GM21423 (cell line): ENCODE results near the gene ELF5.

ENCODE experiments used
- ATAC-seq: cut with Tn5 transposase; IDR thresholded peaks from one replicate; pipeline ENCODE4 v1.9.1; 2021; ENCODE audit warnings: mild to moderate bottlenecking, moderate library complexity; ENCODE audit not compliant: unreplicated experiment

Gene ELF5

DNA sequence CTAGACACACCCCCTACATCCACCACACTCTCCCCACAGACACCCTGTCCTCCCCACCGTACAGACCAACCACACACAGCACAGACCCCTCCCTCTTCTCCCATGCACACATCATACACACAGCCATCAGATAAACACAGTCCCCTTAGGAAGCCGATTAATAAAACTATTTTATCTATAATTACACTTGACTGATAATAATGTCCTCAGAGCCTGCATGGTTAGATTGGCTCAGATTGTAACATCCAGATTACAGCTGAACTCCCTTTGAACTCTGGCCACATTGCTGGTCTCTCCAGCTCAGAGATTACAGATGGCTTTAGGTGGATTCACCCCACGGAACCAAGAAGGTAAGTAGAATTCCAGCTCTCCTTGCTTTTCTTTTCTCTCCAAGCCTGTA, 9.5 kb upstream of the ELF5 start:
- ATAC-seq: no peak

DNA sequence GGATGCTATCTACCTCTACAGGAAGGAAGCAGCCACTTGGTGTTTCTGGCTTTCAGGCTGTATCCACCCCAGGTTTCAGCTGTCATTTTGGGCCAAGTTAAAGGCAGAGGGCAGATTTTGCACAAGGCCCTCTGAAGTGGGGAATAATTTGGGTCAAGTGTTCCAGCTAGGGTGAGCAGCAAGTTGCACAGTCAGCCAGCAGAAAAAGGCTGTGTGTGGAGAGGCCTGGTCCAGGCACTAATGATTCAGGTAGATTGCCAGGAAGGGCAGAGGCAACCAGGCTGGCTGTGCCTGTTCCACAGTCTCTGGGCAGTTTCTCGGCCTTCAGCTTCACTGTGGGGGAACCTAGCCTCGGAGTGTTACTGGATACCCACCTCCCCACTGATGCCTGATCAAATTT, 8.6 kb upstream of the ELF5 start:
- ATAC-seq: no peak

DNA sequence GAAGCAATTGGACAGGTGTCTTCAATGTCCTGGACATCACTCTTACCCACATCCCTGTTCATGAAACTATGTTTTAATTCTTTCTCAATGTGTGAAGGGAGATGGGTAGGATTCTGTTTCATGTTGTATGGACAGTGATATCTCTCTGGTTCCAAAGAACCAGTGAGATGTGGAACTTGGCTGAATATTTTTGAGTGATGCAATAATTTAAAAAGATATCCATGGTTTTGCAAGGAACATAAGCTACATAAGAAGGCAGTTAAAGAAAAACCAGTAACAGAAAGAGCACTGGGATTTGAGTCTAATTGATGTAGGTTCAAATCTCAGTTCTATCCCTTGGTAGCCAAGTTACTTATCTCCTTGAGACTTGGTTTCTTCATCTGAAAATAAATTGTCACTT, 7.7 kb upstream of the ELF5 start:
- no peak for ATAC-seq

DNA sequence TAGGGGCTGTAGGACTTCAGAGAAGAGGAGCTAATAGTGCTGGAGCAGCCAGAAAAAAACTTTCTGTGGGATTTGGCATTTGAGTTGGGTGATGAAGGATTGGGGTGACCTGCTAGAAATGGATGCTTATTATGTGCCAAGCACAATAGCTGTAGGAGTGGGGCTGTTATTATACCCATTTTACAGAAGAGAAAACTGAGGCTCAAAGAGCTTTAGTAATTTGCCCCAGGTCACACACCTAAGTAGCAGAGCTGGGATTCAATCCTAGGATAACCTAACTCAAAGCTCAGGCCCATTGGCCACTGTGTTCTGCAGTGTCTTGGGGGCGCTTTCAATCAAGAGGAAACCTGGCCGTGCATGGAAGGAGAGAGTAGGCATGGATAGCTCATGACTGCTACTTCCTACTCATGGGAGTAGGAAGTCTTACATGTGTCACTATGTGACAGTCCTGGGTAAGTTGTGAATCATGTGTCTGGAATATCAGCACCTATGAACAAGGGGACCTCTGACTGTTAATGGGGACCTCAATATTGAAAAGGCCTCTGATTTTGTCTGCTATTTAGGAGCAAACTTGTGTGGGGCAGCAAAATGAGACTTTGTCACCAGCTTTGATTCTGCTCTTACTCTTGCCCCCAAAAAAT, 6.1 kb upstream of the ELF5 start:
- no peak for ATAC-seq

DNA sequence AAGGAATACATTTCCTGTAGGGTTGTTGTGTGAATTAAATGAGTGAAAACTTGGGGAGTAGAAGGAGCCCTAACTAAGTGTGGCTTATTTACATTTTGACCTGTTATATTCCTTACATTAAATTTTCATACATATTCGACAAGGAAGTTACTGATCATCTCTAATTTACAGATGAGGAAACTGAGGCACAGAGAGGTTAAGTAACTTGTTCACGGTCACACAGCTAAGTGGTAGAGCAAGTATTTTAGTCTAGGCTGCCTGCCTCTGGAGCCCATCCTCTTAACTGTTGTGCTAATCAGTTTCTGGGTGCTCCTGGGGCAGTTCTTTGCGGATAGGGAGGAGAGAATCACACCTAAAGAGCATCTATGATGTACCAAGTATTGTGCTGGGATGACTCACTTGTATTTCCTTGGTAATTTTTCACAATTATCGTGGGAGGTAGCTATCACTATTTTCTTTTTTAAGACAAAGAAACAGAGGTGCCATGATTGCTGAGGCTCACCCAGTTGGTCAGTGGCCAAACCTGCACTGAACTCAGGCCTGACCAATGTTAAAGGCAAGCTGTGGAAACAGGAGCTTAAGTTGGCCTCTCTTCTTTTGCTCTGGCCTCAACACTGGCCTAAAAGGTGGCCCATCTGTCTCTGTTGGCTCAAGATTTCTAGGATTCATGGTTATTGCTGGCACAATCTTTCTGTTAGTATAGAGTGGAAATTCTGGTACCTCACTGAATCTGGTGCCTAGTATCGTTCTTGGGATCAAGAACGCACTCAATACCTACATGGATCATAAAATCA, 2.9 kb upstream of the ELF5 start:
- no peak for ATAC-seq

DNA sequence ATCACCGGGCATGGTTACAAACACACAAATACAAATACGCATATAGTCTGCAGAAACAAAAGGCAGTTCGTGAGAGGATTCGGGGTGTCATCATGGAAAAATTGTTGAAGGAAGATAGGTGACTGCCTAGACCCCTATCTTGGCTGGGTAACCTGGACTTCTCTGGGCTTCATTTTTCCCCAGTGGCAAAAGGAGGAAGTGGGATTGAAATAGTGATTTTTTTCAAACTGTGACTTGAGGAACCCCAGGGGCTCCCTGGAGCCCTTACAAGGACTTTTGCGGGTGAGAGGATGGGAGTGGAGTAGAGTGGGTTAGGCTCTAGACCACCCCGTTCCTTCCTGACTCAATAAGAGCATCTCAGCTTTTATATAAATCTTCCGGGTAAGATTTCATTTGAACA, 1.0 kb upstream of the ELF5 start:
- ATAC-seq: no peak

DNA sequence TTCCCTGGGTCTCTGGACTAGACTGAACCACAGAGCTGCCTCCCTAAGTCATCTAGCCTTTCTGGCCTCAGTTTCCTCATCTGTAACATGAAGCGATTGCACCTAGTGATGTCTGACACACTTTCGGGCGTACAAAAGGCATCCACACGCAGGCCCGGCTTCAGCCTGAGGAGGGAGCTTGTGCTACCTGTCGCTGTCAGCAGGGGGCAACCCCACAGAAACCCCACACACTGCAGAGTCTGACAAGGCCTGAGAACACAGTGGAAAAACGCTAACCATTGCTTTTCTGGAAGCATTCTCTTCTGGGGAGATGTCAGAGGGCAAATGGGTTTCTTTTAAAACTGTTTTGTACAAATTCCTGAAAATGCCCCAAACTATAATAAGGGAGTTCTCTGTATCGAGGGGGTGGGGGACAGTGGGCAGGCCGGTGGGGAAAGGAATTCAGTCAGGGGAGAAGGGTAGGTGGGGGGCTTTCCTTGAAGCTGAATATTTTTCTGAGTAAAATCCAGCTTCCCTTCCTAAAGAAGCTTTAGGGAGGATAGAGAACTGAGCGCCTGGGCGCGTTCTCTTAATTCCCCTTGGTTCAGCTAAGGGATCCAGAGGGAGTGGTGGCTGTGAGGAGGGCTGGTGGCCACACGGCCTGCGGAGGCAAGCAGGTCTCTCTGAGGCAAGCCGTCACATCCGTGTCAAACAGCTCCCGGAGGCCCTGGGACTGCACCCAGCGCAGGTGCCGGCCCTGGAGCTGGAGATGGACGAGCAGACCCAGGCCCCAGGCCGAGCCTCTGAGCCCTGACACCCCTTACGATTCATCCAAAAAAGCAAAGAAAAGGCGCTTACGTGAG, 533 bp downstream of the ELF5 start:
- ATAC-seq: no peak

DNA sequence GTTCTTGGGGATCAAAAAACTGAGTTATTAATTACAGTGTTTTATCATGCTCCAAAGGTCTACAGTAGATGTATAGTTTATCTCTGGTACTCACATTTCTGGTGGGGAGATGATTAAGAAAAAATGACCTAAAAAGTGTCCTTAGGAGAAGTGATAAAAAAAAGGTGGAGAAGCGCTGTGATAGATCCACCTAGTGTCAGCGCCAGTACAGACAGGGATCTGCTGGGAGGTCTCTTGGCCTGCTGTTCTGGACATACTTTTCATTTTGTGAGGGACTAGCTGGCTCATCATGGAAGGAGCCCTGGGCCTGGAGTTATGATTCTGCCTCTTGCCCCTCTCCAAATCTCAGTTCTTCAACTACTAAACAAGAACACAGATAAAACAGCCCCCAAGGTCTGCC, 2.9 kb downstream of the ELF5 start:
- ATAC-seq: no peak

DNA sequence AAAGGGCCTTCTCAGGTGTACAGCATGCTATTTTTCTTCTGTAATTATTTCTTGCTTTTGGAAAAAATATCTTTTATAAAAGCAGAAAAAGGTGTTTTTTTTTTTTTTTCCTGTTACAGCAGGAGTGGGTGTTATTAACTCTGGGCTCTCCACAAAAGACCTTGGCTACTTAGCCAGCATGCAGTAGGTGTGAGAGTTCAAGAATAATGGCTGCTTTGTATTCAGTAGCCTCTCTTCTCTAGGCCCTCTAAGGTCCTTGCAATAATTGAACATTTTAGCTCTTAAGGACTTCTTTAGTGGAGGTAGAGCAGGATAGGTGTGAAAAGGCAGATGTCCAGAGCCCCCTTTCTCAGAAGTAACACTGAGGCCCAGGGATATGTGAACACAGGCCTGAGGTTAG, 3.4 kb downstream of the ELF5 start:
- no peak for ATAC-seq

DNA sequence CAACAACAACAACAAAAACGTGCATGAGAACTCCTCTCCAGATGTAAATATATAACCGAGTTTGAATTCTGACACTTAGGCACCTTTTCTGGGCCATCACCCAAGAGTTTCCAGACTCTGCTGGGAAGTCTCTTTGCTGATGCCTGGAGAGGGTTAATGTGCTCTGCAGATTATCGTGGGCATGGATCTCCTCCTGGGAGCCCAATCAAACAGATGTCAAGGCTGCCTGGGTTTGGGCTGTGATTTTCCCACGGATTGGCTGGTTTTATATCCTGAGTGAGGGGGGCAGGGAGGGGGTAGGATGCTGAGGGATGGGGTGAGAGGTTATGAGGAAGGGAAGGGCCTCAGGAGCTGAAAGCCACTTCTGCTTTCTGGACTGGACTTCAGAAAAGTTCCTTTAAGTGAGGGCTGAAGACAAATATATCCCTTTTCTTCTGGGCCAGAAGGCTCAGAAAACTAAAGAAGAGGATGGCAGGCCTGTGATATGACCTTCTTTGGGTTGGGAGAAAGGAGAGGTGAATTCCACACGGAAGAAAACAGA, 4.2 kb downstream of the ELF5 start:
- no peak for ATAC-seq

DNA sequence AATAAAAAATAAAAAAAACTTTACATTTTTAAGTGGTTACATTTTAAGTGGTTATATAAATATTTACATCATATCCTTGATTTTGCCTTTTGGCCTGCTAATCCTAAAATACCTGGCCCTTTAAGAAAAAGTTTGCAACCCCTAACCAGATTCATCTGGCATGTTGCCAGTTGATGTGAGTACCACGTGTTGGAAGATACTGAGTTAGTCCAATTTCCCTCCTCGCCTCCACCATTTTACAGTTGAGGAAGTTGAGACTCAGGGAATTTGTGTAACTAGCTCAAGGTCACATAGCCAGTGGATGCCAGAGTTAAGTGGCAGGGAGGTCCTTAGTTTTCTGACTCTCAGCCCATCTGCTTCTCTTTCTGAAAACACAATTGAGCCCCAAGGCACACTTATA, 5.1 kb downstream of the ELF5 start:
- no peak for ATAC-seq

DNA sequence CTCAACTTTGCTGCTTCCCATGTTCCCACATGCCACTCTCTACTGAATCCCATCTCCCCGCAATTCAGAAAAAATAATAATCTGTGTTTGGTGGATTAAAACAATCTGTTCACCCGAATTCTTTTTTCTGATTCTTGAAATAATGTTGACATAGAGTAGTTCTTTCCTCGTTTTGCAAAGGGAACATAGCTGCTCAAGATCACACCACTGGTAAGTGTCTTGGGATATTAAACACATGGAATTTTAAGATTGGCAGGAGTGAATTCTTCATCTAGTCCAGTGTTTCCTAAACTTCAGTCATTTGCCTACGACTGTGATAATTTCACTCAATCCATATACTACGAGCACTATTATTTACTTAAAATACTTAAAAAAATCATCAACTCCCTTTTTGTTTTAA, 6.0 kb downstream of the ELF5 start:
- ATAC-seq: no peak

DNA sequence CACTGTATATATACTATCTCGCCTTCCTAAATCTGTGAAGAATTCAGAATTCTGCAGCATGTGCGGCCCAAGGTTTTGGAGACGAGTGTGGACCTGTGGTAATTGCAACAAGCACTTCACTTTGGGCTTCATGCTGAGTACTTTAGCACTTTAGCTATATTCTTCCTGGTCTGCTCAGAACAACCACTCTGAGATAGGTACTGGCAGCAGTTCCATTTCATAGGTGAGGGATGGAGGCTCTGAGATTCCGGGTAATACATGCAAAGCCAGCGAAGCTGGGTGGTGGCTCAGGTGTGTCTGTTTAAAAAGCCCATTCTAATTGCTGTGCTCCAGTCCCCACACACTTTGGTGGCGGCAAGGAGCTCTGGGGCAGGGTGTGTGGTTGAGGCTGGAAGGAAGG, 6.4 kb downstream of the ELF5 start:
- ATAC-seq: no peak

DNA sequence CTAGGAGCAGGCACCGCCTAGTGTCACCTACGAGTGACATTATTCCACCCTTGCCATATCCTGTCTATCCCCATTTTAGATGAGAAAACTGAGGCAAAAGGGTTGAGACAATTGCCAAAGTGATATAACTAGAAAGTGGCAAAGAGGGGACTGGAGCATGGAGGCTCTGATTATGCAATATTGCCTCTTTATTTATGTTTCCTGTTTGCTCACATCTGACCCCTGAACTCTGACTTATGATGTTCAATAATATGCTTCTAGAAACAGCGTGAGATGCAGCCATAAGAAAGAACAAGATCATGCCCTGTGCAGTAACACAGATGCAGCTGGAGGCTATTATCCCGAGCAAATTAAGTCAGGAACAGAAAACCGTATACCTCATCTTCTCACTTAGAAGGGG, 7.7 kb downstream of the ELF5 start:
- ATAC-seq: no peak

DNA sequence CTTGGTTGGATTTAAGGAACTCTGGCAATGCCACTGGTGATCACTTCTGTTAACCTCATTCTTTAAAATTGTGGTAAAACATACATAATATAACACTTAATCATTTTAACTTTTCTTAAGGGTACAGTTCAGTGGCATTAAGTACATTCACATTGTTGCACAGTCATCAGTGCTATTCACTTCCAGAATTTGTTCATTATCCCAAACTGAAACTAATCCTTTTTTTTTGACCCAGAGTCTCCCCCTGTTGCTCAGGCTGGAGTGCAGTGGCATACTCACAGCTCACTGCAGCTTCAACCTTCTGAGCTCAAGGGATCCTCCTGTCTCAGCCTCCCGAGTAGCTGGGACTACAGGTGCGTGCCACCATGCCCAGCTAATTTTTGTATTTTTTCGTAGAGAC, 10.6 kb downstream of the ELF5 start:
- no peak for ATAC-seq

DNA sequence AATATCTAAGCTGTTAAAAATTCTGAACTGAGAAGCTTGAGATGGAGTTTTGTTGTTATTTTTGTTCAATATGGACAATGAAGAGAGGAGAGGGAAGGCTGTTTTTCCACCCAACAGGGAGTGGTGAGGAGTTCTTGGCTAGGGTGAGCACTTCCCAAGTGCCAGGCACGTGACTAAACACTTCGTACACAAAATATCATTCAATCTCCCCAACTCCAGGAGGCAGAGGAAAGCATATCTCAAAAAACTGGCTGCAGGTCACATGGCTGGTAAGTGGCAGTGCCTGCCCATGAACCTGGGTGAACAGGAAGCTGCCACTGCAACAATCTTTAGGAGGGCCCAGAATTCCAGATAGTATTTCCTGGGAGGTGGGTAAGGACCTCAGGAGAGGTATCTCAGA, 11.6 kb downstream of the ELF5 start:
- no peak for ATAC-seq

DNA sequence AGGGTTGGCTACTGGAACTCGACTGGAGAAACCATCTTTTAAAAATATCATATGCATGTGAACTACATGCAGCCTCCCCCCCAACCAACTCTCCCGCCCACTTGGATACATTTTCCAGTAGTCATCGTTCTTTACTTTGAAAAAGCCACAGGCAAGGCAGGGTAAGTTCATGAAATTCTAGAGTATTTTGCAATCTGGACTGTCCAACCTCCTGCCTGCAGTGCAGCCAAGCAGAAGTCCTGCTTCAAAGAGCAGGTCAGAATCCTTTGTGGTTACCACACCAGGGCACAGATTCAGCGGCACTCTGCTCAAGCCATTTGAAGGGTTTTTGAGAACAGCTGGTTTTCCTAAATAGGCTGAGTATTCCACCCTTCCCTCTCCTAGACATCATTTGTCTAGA, 12.1 kb downstream of the ELF5 start:
- ATAC-seq: no peak

DNA sequence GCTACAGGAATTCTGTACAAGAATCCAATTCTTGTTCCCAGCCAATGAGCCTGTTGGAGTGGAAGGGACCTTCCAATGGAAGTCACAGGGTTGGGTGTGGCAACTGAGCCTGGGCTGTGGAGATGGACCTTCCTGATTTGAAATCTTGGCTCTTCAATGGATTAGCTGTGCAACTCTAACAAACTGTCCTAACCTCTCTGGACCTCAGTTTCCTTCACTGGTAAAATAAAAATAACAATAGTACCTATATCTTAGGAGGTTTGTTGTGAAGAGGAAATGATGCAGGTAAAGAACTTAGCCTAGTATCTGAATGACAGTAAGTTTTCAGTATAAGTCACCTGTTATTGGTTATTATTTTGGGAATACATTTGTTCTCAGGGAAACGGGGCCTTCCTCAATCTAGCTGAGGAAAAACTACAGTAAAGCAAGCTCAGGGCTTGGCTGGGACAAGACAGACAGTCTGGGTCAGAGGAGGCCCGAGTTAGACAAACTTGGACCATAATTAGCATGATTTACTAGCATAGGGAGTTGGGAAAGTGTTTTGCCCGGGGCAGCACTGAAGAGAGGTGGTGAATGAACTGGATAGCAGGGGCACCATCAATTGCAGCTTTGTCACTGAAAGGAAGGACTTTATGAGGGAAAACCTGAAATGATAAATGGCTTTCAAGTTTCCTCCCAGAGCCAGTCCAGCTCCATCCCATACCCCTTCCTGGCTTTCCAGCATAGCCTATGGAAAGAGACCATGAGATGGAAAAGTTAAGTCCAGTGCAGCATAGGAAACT, 13.7 kb downstream of the ELF5 start:
- ATAC-seq: no peak

DNA sequence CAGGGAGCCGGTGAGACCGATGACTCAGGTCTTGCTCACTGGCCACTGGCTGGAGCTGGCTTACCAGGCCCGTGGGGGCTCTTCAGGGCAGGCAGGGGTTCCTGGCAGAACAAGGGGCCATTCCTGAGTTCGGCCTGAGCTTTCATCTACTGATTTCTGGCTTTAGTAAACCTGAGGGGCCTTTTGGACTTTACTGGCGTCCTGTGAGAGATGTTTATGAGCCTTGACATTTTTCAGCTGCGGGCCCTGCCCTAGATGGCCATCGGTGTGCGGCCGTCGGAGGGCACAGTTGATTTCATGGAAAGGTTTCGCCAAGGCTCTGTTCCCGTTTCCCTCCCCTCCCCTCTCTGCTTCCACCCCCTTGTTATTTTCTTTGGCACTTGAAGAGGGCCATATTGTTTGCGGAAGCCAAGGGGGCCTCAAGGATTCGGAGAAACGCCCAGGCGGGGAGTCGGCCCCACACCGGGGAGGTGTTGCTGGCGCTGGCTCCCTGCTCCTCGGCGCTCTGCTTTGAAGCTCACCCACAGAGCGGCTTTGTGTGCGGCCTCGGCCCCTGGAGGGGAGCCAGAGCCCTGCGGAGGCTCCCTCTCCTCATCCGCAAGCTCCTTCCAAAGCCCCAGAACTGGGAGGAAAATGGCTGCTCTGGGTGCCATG, 17.7 kb downstream of the ELF5 start:
- no peak for ATAC-seq

DNA sequence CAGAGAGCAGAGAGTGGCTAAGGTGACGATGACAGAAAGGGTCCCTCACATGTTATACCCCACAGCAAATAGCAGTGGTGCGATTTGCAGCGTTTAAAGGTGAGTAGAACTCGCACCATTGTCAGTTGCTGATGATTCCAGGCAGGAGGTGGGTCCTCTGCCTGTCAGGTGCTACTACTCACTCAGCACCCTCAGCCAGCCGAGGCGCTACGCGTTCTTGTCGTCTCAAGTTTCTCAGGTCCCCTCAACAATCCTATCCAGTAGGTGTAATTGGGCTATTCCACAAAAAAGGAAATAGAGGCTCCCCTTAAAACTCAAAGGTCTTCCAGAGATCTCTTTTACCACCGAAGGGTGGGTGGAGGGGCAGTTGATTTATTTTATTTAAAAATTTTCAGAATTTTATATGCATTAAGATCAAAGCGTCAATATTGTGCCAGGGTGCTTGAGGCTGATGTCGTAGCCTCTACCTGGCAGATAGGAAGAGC, 18.3 kb downstream of the ELF5 start:
- no peak for ATAC-seq
